Caco-2 (cell line): ENCODE measurements around the gene XIRP2. TPM values are rescaled to one million over a fixed set of nuclear protein-coding genes. Genes with fewer than 3 reads are reported as not detected.

ENCODE experiments used
- BruUV-seq: library from RNA; stranded (reverse); fragments of 400-500 nt; replicated peaks from 2 replicates; lab custom pipeline; 2021; lab: Mats Ljungman, UMichigan
- CTCF ChIA-PET: fragments of 300-600 bp; sonication (Branson Sonifier 250); formaldehyde crosslinking; loops from one replicate; lab custom pipeline; 2022; ENCODE audit warnings: antibody characterized with exemption; lab: Charles Lee
- POLR2A ChIA-PET: fragments of 300-600 bp; sonication (Branson Sonifier 250); formaldehyde crosslinking; loops from one replicate; lab custom pipeline; 2022; ENCODE audit warnings: antibody characterized with exemption; lab: Charles Lee
- DNase-seq, 2 experiments: peaks; one replicate each; pipeline versions ENCODE4 v3.0.0 to v3.0.0-alpha.2; 2020 to 2022
- H3K27me3 ChIP-seq: replicated peaks from 2 replicates; pipeline ENCODE4 v1.6.0; 2011; ENCODE audit warnings: low read length; ENCODE audit not compliant: control insufficient read depth, insufficient read depth
- H3K36me3 ChIP-seq: 2 replicates; pipeline ENCODE4 v1.5.1; 2011; ENCODE audit warnings: low read length; ENCODE audit not compliant: control insufficient read depth, insufficient read depth
- H3K4me1 ChIP-seq: fragments of 250-450 bp; sonication (Bioruptor Pico); 2 replicates; pipeline ENCODE4 v1.5.1; 2020; ENCODE audit warnings: mild to moderate bottlenecking
- H3K4me3 ChIP-seq: 2 replicates; pipeline ENCODE4 v1.5.1; 2011; ENCODE audit warnings: low read depth, mild to moderate bottlenecking, control low read depth, low read length
- H3K9me3 ChIP-seq: fragments of 250-450 bp; sonication (Bioruptor Pico); 2 replicates; pipeline ENCODE4 v1.5.1; 2020; ENCODE audit warnings: mild to moderate bottlenecking, moderate library complexity
- H3K27ac Mint-ChIP-seq: one replicate; pipeline ENCODE4 v1.8.0; 2022; ENCODE audit warnings: mixed read lengths; ENCODE audit not compliant: unreplicated experiment
- H3K27me3 Mint-ChIP-seq: one replicate; pipeline ENCODE4 v1.8.0; 2022; ENCODE audit warnings: mixed read lengths; ENCODE audit not compliant: insufficient read depth, unreplicated experiment
- H3K36me3 Mint-ChIP-seq: one replicate; pipeline ENCODE4 v1.8.0; 2022; ENCODE audit warnings: mild to moderate bottlenecking, mixed read lengths; ENCODE audit not compliant: insufficient read depth, unreplicated experiment
- H3K4me1 Mint-ChIP-seq: one replicate; pipeline ENCODE4 v1.8.0; 2022; ENCODE audit warnings: low read depth, mixed read lengths; ENCODE audit not compliant: unreplicated experiment
- H3K4me3 Mint-ChIP-seq: one replicate; pipeline ENCODE4 v1.8.0; 2022; ENCODE audit warnings: mild to moderate bottlenecking, moderate library complexity, mixed read lengths; ENCODE audit not compliant: unreplicated experiment
- H3K9me3 Mint-ChIP-seq: one replicate; pipeline ENCODE4 v1.8.0; 2022; ENCODE audit warnings: mixed read lengths; ENCODE audit not compliant: unreplicated experiment
- CTCF ChIP-seq, 2 experiments: fragments of 200-600 bp in 1 of 2; IDR thresholded peaks; 1 replicate in 1 of 2; 2 replicates in 1 of 2; pipeline versions ENCODE4 v1.5.1 to v1.8.0; 2011 to 2022; ENCODE audit warnings: antibody characterized with exemption in 1 of 2, control low read depth in 1 of 2, inconsistent platforms in 1 of 2, low read depth in 1 of 2, low read length in 1 of 2, mild to moderate bottlenecking in 1 of 2, moderate library complexity in 1 of 2; ENCODE audit not compliant: insufficient read depth in 1 of 2, severe bottlenecking in 1 of 2, unreplicated experiment in 1 of 2
- intact Hi-C: fragments of 100-400 bp; cut with micrococcal nuclease; formaldehyde crosslinking; loops from one replicate; pipeline ENCODE4 v1.10.0; 2022; ENCODE audit not compliant: unreplicated experiment
- total RNA-seq: library from RNA; stranded (reverse); gene quantifications from 2 replicates; pipeline ENCODE4 v1.2.3, GENCODE V29; 2022

The XIRP2 gene
- total RNA-seq, 1 experiment from 2014 or later, result not detected

- Mint-ChIP-seq H3K36me3 (no peaks in the 10 kb centered on the region), H3K4me1 (no peaks in the 10 kb centered on the region), H3K27ac (no peak overlapping the region), H3K4me3 (no peak overlapping the region), H3K9me3 (no peaks in the 10 kb centered on the region), H3K27me3 (peaks cover 2% of the 10 kb centered on the region)
- Histone ChIP-seq H3K4me3 (no peak overlapping the region), H3K27me3 (no peaks in the 10 kb centered on the region), H3K9me3 (0 out of 2 replicates have a peak, but pooled peaks cover 2% of the 10 kb centered on the region), H3K36me3 (no peaks in the 10 kb centered on the region), H3K4me1 (no peaks in the 10 kb centered on the region)
- intact Hi-C loops, result no loop called here
- CTCF ChIA-PET, result no interaction called here
- DNase-seq, result no peak
- POLR2A ChIA-PET, result no interaction called here
- TF ChIP-seq CTCF (IDR thresholded peaks at IDR 0.05; ENCODE audit: insufficient read depth in 1 of 2, low read depth in 1 of 2, low read length in 1 of 2, severe bottlenecking in 1 of 2, unreplicated experiment in 1 of 2), result no peak
- no TSS peak for BruUV-seq
These were observed 17.9 kb upstream of the XIRP2 start for GRCh38 chr2:166870346-166870745.

DNA sequence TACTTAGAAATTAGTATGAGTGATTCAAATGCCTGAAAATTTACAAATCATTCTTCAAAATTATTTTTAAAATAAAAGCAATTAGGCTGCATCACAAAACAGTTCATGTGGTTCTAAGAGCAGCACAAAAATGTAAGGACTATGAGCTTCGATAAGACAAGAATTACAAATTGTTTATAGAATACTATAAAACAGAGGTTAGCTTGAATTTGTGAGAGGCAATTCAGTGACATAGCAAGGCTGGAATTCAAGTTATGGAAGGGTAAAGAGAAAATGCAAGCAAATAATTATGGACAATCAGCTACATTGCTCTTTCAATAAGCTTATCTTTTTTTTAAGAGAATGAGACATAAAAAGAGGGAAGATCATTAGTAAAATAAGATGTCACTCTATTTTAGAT is 7.1 kb upstream of the XIRP2 start:
- Histone ChIP-seq H3K36me3 (no peaks in the 10 kb centered on the region), H3K4me1 (no peaks in the 10 kb centered on the region), H3K9me3 (no peaks in the 10 kb centered on the region), H3K27me3 (no peaks in the 10 kb centered on the region), H3K4me3 (no peak overlapping the region)
- Mint-ChIP-seq H3K27ac (no peak overlapping the region), H3K9me3 (no peaks in the 10 kb centered on the region), H3K4me1 (no peaks in the 10 kb centered on the region), H3K27me3 (no peaks in the 10 kb centered on the region), H3K36me3 (no peaks in the 10 kb centered on the region), H3K4me3 (no peak overlapping the region)
- intact Hi-C loops, result no loop called here
- POLR2A ChIA-PET, result no interaction called here
- no TSS peak for BruUV-seq
- TF ChIP-seq CTCF (IDR thresholded peaks at IDR 0.05; ENCODE audit: insufficient read depth in 1 of 2, low read depth in 1 of 2, low read length in 1 of 2, severe bottlenecking in 1 of 2, unreplicated experiment in 1 of 2), result no peak
- CTCF ChIA-PET, result no interaction called here
- no peak for DNase-seq

DNA sequence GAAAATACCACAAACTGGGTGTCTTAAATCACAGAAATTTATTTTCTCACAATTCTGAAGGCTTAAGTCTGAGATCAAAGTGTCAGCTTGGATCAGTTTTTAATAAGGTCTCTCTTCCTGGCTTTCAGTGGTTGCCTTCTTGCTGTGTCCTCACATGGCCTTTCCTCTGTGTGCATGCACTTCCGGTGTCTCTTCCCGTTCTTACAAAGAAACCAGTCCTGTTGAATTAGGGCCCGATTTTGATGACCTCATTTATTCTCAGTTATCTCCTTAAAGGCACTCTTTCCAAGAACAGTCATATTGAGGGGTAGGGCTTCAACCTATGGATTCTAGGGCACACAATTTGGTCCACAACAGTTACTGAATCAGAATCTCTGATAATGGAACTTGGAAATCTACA is 5.4 kb upstream of the XIRP2 start:
- intact Hi-C loops, result no loop called here
- no peak overlapping the region for H3K27ac Mint-ChIP-seq
- CTCF ChIA-PET, result no interaction called here
- Histone ChIP-seq H3K4me1 (no peaks in the 10 kb centered on the region), H3K9me3 (no peaks in the 10 kb centered on the region), H3K36me3 (no peaks in the 10 kb centered on the region), H3K27me3 (no peaks in the 10 kb centered on the region), H3K4me3 (no peak overlapping the region)
- no peaks in the 10 kb centered on the region for H3K4me1 Mint-ChIP-seq
- no peak for DNase-seq
- H3K27me3 Mint-ChIP-seq, result no peaks in the 10 kb centered on the region
- H3K36me3 Mint-ChIP-seq, result no peaks in the 10 kb centered on the region
- no peak overlapping the region for H3K4me3 Mint-ChIP-seq
- POLR2A ChIA-PET, result no interaction called here
- no peak for TF ChIP-seq CTCF (IDR thresholded peaks at IDR 0.05; ENCODE audit: insufficient read depth in 1 of 2, low read depth in 1 of 2, low read length in 1 of 2, severe bottlenecking in 1 of 2, unreplicated experiment in 1 of 2)
- no peaks in the 10 kb centered on the region for H3K9me3 Mint-ChIP-seq
- BruUV-seq, result no TSS peak
